Lower leg skin (tissue), 3 donors: ENCODE measurements around the gene PVALB.

Experiments used
- CTCF ChIP-seq, 3 donors: fragments of 450-650 bp; IDR thresholded peaks; one replicate each; pipeline ENCODE4 v1.5.1; 2016; ENCODE audit warnings: antibody characterized with exemption in 3 of 3, mild to moderate bottlenecking in 3 of 3, moderate library complexity in 2 of 3
- POLR2A ChIP-seq, 2 donors: fragments of 450-650 bp; IDR thresholded peaks; one replicate each; pipeline ENCODE4 v1.6.1; 2016 to 2017; ENCODE audit warnings: antibody characterized with exemption in 2 of 2, mild to moderate bottlenecking in 1 of 2, moderate library complexity in 1 of 2

- TF ChIP-seq CTCF (IDR thresholded peaks at IDR 0.05) (no peak), POLR2A (IDR thresholded peaks at IDR 0.05) (no peak)
These were observed 49.6 kb downstream of the PVALB start for GRCh38 chr22:36767035-36767775.
